Testis (tissue), 3 donors: ENCODE measurements around the gene TGIF2. TPM values are rescaled to one million over a fixed set of nuclear protein-coding genes. Genes with fewer than 3 reads are reported as not detected.

Experiments used
- DNase-seq: peaks from one replicate; pipeline ENCODE4 v3.0.0-alpha.2; 2019
- H3K27ac ChIP-seq, 2 donors: fragments of 200-600 bp; sonication (generic); one replicate each; pipeline ENCODE4 v1.5.1; 2019
- H3K27me3 ChIP-seq: fragments of 200-600 bp; sonication (generic); one replicate; pipeline ENCODE4 v1.5.1; 2019
- H3K36me3 ChIP-seq: fragments of 200-600 bp; sonication (generic); one replicate; pipeline ENCODE4 v1.5.1; 2017; ENCODE audit warnings: low read depth; ENCODE audit errors: missing control alignments
- H3K4me1 ChIP-seq: fragments of 200-600 bp; sonication (generic); one replicate; pipeline ENCODE4 v1.5.1; 2019
- H3K4me3 ChIP-seq, 2 donors: fragments of 200-600 bp; sonication (generic); one replicate each; pipeline ENCODE4 v1.5.1; 2017 to 2019
- H3K9me3 ChIP-seq: fragments of 200-600 bp; sonication (generic); one replicate; pipeline ENCODE4 v1.5.1; 2017
- CTCF ChIP-seq, 3 experiments: fragments of 450-650 bp in 2 of 3; fragments of 200-600 bp in 1 of 3; sonication (generic) in 1 of 3; IDR thresholded peaks; one replicate each; pipeline ENCODE4 v1.5.1; 2016 to 2019; ENCODE audit warnings: antibody characterized with exemption in 3 of 3, mild to moderate bottlenecking in 2 of 3, moderate library complexity in 1 of 3
- POLR2A ChIP-seq: fragments of 450-650 bp; IDR thresholded peaks from one replicate; pipeline ENCODE4 v1.6.1; 2017; ENCODE audit warnings: antibody characterized with exemption, mild to moderate bottlenecking, moderate library complexity
- WGBS, 2 donors: methylation state at CpG; one replicate each; pipeline ENCODE4 v1.1.5; 2018; 5-methylcytosine and 5-hydroxymethylcytosine counted together
- intact Hi-C: fragments of 100-400 bp; cut with DNase I; formaldehyde crosslinking; loops from one replicate; pipeline ENCODE4 v1.15.1; 2023; ENCODE audit warnings: low total_unique reads
- polyA plus RNA-seq: library from polyadenylated mRNA; stranded (reverse); fragments of 350-450 nt; fragmentation: Illumina TruSeq; extraction: RNeasy Lipid Tissue Mini Kit (QIAGEN cat#74804); gene quantifications from one replicate; pipeline ENCODE4 v1.2.3, GENCODE V29; 2014; ENCODE audit warnings: low read depth, low replicate concordance; ENCODE audit not compliant: insufficient read depth
- total RNA-seq, 2 donors: library from RNA; depleted of rRNA; stranded (reverse); fragments of >200 nt; gene quantifications; one replicate each; pipeline ENCODE4 v1.2.3, GENCODE V29; 2016

Gene TGIF2
- total and polyA plus RNA-seq, 3 donors from 2014 or later: 24.0 to 37.2 (median 34.3) TPM

GRCh38 chr20:36538026-36538722, 35.2 kb upstream of the TGIF2 start:
- no peak for TF ChIP-seq CTCF (IDR thresholded peaks at IDR 0.05)
- TF ChIP-seq POLR2A: no peak
- intact Hi-C loops: no loop called here
- Histone ChIP-seq H3K27ac (peak overlapping the region; percentile 37 to 79), H3K9me3 (no peaks in the 10 kb centered on the region), H3K4me3 (no peak overlapping the region), H3K27me3 (no peaks in the 10 kb centered on the region), H3K4me1 (peaks cover 33% of the 10 kb centered on the region), H3K36me3 (no peaks in the 10 kb centered on the region)
- WGBS, 2 donors: 49 to 60% methylated on average over 11 of the region's 11 CpGs
- no peak for DNase-seq

GRCh38 chr20:36540551-36541211, 32.7 kb upstream of the TGIF2 start:
- Histone ChIP-seq H3K36me3 (no peaks in the 10 kb centered on the region), H3K9me3 (no peaks in the 10 kb centered on the region), H3K27ac (peak overlapping the region; percentile 99), H3K4me1 (peaks cover 52% of the 10 kb centered on the region), H3K27me3 (no peaks in the 10 kb centered on the region), H3K4me3 (peak overlapping the region; percentile 90 to 99)
- TF ChIP-seq POLR2A: no peak
- no peak for TF ChIP-seq CTCF (IDR thresholded peaks at IDR 0.05)
- intact Hi-C loops: loop anchor here (5.0 to 10.0 kb wide), 2 partner anchors 64 to 78 kb away; partner anchors contain the start of gene RAB5IF
- 11 to 18% methylated on average over 24 to 40 of the region's 41 CpGs for WGBS, 2 donors
- no peak for DNase-seq

- H3K36me3 ChIP-seq: no peaks in the 10 kb centered on the region
- H3K27ac ChIP-seq: peak within 1 kb of the TSS; percentile 99
- TF ChIP-seq CTCF (IDR thresholded peaks at IDR 0.05): no peak
- TF ChIP-seq POLR2A: peak; percentile 56
- no peaks in the 10 kb centered on the region for H3K27me3 ChIP-seq
- H3K4me1 ChIP-seq: peaks cover 56% of the 10 kb centered on the region
- H3K9me3 ChIP-seq: no peaks in the 10 kb centered on the region
- DNase-seq: peak; percentile 97
- 0 to 2% methylated on average over 6 to 21 of the region's 41 CpGs for WGBS, 2 donors
- peak within 1 kb of the TSS; percentile 90 to 99 for H3K4me3 ChIP-seq
- intact Hi-C loops: loop anchor here (5.0 to 10.0 kb wide), 2 partner anchors 64 to 79 kb away; partner anchors contain the start of gene RAB5IF
Measured at GRCh38 chr20:36541227-36541767, 32.1 kb upstream of the TGIF2 start, which contains the start of gene MYL9. Gene MYL9, plus strand, starts transcription at chr20:36541519. Its CDS starts 3,366 bp downstream, at chr20:36544885.

- TF ChIP-seq CTCF (IDR thresholded peaks at IDR 0.05) (peak; percentile 66 to 82 (median 66)), POLR2A (no peak)
- peaks cover 56% of the 10 kb centered on the region for H3K4me1 ChIP-seq
Measured at GRCh38 chr20:36541768-36542488, 31.5 kb upstream of the TGIF2 start.

More at GRCh38 chr20:36541768-36542488, 31.5 kb upstream of the TGIF2 start:
- Histone ChIP-seq H3K9me3 (no peaks in the 10 kb centered on the region), H3K27me3 (no peaks in the 10 kb centered on the region), H3K4me3 (peak overlapping the region; percentile 90 to 99), H3K36me3 (no peaks in the 10 kb centered on the region), H3K27ac (peak overlapping the region; percentile 99)
- intact Hi-C loops: loop anchor here (5.0 to 10.0 kb wide), 2 partner anchors 63 to 80 kb away; partner anchors contain the start of gene RAB5IF
- DNase-seq: peak; percentile 69
- WGBS, 2 donors: 30 to 33% methylated on average over 9 to 12 of the region's 14 CpGs
